ENCODE data around the gene ZFYVE28.

- TF ChIP-seq POLR2AphosphoS5 (IDR thresholded peaks at IDR 0.05; ENCODE audit: low read depth, low read length) (no peak), TAF1 (IDR thresholded peaks at IDR 0.05; ENCODE audit: low read depth, low read length) (no peak), POLR2A (IDR thresholded peaks at IDR 0.05; ENCODE audit: low read depth, low read length) (no peak), POU2F2 (IDR thresholded peaks at IDR 0.05; ENCODE audit: low read depth, low read length) (no peak), SPI1 (IDR thresholded peaks at IDR 0.05; ENCODE audit: low read depth, low read length) (no peak), PAX5 (IDR thresholded peaks at IDR 0.05; ENCODE audit: insufficient read depth, low read length, severe bottlenecking) (no peak)
Observed at GRCh38 chr4:2389691-2390090, 28.8 kb downstream of the ZFYVE28 start.
